HG03342 (cell line): ENCODE results near the gene TMPRSS12.
"Not testable (repeated sequence)": the region's sequence is repeated elsewhere in the genome, so short reads cannot be mapped to it uniquely, and the experiment has no call there.

Experiments
- ATAC-seq: cut with Tn5 transposase; IDR thresholded peaks from one replicate; pipeline ENCODE4 v1.9.1; 2021; ENCODE audit warnings: mild to moderate bottlenecking, moderate library complexity; ENCODE audit not compliant: unreplicated experiment

Gene TMPRSS12

DNA sequence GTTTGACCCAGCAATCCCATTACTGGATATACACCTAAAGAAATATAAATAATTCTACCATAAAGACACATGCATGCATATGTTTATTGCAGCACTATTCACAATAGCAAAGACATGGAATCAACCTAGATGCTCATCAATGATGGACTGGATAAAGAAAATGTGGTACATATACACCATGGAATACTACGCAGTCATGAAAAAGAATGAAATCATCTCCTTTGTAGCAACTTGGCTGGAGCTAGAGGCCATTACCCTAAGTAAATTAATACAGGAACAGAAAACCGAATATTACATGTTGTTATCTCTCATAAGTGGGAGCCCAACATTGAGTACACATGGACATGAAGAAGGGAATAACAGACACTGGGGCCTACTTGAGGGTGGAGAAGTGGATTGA is 13.0 kb downstream of the TMPRSS12 start:
- not testable (repeated sequence) for ATAC-seq

DNA sequence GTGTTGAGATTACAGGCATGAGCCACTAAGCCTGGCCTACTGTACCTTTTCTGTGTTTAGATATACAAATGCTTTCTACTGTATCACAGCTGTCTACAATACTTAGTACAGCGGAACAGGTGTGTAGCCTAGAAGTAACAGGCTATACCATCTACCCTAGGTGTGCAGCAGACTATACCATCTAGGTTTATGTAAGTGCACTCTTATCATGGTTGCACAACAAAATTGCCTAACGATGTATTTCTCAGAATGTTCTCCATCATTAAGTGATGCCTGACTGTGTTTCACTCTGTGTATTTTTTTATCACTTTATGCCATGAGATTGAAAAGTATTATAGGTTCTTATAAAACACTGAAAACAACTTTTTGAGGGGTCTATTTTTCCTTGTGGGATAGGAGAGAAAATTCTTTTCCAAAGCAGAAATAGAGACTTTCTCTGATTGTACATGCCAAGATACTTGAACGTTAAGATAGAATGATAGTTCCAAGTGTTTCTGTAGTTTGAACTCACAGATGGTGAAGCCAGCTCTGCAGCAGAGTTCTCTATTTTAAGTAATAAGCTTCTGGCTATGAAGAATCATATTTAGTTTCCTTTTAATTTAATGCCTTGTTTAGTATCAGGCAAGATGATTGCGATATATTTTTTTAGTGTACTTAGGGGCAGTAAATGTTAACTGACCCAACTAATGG is 17.0 kb downstream of the TMPRSS12 start:
- no peak for ATAC-seq

DNA sequence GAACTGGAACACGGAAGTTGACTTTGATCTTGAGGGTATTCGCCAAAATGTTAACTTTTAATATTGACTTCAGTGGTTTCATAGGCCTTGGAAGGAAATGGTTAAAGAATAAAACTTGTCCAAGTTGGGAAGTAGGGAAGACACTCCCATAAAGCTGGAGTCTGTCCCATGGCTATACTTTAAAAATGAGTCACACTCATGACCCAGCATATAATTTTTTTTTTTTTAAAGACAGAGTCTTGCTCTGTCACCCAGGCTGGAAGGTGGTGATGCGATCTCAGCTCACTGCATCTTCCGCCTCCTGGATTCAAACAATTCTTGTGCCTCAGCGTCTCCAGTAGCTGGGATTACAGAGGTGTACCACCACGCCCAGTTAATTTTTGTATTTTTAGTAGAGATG is 19.6 kb downstream of the TMPRSS12 start:
- no peak for ATAC-seq

DNA sequence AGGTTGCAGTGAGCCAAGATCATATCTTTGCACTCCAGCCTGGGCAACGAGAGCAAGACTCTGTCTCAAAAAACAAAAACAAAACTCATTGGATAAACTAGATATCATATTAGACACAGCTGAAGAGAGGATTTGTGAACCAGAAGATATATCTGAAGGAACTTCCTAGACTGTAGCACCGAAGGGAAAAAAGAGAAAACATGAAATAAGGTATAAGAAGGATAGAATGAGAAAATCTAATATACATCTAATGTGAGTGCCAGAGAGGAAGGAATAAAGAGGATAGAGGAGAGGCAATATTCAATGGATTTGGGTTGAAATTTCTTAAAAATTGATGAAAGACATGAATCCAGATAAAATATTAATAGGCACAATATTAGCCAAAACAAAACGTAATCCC is 22.5 kb downstream of the TMPRSS12 start:
- ATAC-seq = no peak

DNA sequence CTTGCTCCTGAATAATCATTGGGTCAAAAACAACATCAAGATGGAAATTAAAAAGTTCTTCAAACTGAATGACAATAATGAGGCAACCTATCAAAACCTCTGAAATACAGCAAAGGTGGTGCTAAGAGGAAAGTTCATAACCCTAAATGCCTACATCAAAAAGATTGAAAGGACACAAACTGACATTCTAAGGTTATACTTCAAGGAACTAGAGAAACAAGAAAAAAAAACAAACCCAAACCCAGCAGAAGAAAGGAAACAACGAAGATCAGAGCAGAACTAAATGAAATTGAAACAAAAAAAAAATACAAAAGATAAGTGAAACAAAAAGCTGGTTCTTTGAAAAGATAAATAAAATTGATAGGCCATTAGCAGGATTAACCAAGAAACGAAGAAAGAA is 26.2 kb downstream of the TMPRSS12 start:
- ATAC-seq = not testable (repeated sequence)

DNA sequence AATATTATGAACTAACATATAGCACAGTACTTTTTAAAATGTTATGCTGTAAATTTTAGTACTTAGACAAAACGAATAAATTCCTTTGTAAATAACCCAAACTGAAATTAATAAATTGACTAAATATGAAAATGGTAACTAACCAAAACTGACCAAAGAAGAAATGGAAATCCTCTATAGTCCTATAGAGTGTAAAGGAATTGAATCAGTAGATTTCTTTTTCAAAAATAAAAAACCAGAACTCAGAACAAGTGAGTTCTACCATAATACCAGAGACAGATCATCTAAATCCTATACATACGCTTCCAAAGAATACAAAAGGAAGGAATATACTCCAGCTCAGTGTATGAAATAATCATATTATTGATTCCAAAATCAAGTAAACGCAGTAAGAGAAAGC is 39.8 kb downstream of the TMPRSS12 start:
- no peak for ATAC-seq

DNA sequence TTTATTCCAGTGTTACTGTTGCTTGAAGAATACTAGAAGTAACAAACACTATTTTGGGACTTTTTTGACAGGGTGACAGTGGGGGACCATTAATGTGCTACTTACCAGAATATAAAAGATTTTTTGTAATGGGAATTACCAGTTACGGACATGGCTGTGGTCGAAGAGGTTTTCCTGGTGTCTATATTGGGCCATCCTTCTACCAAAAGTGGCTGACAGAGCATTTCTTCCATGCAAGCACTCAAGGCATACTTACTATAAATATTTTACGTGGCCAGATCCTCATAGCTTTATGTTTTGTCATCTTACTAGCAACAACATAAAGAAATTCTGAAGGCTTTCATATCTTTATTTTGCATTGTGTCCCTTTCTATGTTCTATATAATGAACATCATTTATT is 44.5 kb downstream of the TMPRSS12 start:
- ATAC-seq = no peak

DNA sequence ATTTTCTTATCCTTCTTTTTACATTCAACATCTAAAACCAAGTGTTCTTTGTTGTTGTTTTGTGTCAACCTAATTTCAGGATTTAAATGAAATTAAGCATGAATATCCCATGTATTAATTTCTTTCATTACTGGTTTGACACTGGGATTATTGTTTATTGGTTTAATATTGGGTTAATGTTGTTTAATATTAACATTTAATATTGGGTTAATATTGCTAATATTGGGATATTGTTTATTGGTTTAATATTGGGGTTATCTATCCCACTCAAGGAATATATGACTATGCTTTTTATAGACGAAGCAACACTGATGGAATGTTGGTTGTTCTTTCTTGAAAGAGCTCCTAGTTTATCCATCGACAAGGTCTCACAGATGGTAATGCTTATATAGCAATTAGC is 45.9 kb downstream of the TMPRSS12 start:
- ATAC-seq = no peak

DNA sequence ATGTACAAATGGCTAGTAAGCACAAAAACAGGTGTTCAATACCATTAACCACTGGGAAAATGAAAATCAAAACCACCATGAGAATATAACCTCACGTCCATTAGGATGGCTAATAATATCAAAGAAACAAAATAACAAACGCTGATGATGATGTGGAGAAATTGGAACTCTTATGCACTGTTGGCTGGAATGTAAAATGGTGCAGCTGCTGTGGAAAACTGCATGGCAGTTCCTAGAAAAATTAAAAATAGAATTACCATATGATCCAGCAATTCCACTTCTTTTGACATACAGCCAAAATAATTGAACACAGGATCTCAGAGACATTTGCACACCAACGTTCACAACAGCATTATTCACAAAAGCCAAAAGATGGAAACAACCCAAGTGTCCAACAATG is 51.5 kb downstream of the TMPRSS12 start:
- no peak for ATAC-seq

DNA sequence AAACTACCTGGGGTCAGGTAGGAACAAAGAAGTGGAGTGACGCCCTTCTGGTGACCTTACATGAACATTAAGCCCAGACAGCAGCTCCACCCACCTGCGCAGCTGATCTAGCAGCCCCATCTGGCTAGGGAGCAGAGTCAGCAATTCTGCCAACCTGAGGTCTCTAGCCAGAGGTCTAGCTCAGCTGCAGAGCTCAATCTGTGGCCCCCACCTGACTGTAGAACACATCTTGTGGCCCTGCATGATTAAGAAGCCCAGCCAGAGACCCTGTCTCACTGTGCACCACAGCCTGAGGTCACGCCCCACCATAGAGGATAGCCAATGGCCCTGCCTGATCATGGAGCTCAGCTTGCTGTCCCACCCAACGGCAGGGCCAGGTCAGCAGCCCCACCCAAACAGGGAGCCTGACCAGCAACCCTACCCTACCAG is 59.0 kb downstream of the TMPRSS12 start:
- no peak for ATAC-seq

DNA sequence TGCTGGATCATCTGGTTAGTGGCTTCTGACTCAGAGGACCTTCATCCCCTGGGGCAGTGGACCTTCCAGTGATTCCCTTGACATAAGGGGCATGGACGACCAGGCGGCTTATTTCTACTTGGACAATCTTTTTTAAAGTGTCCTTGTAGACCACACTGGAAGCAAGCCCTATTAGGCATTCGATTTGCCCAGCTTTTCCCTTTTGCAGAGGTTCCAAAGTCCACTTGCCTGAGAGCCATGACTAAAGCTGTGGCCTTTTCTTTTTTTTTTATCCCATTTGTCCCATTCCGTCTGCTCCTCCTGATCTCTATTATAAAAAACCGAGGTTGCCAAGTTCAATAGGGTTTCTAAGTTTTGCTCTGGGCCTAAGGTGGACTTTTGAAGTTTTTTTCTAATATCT is 65.8 kb downstream of the TMPRSS12 start:
- not testable (repeated sequence) for ATAC-seq

DNA sequence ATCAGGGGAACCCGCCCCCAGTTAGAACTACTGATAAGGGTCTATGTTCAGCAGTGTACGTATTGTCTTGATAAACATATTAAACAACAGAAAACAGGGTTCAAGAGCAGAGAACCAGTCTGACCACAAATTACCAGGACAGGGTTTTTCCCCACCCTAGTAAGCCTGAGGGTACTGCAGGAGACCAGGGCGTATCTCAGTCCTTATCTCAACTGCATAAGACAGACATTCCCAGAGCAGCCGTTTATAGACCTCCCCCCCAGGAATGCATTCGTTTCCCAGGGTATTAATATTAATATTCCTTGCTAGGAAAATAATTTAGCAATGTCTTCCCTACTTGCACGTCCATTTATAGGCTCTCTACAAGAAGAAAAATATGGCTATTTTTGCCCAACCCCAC is 69.6 kb downstream of the TMPRSS12 start:
- not testable (repeated sequence) for ATAC-seq

DNA sequence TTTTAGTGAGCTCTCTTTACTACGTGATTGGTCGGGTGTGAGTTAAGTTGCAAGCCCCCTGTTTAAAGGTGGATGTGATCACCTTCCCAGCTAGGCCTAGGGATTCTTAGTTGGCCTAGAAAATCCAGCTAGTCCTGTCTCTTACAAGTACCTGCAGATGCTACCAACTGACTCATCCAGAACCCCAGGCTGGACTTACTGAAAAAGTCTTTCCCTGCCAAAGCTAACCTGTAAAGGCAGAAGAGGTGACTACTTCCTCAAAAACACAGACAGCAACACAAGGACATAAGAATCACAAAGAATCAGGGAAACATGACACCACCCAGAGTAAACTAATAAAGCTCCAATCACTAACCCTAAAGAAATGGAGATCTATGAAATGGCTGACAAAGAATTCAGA is 70.5 kb downstream of the TMPRSS12 start:
- no peak for ATAC-seq

DNA sequence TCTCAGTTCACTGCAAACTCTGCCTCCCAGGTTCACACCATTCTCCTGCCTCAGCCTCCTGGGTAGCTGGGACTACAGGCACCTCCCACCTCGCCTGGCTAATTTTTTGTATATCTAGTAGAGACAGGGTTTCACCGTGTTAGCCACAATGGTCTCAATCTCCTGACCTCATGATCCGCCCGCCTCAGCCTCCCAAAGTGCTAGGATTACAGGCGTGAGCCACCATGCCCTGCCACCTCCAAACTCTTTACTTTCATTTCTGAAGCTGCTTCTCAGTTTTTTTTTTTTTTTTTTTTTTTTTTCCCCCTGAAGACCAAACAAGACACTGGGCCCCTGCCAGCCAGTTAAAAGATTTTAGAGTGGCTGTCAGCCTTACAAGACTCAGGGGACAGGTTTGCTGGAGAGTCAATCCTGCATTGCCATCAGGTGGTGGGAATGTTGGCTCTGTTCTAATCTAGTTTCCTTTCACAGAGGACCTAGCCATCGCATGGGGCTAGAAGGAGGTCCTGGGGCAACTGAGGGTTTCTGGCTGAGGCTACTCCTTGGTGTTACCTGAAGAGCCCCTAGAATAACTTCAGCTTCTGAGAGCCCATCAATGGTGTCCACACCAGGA is 72.3 kb downstream of the TMPRSS12 start:
- ATAC-seq = no peak

DNA sequence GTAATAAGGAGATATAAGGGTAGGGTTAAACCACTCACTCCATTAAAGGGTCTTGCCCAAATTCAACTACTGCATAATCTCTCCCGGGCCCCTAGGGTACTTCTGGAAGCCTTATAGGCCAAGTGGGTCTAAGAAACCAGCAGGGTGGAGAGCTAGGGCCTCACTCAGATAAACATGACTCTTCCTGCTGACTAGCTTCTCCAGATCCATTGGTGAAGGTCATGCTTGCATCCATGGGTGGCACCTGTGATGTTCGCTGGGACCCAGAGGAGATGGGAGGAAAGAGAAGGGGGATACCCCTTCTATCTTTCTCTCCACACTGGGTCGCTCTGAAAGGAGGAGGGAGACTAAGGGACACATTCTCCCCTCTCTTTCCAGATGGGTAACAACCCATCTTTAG is 73.6 kb downstream of the TMPRSS12 start:
- ATAC-seq = no peak

DNA sequence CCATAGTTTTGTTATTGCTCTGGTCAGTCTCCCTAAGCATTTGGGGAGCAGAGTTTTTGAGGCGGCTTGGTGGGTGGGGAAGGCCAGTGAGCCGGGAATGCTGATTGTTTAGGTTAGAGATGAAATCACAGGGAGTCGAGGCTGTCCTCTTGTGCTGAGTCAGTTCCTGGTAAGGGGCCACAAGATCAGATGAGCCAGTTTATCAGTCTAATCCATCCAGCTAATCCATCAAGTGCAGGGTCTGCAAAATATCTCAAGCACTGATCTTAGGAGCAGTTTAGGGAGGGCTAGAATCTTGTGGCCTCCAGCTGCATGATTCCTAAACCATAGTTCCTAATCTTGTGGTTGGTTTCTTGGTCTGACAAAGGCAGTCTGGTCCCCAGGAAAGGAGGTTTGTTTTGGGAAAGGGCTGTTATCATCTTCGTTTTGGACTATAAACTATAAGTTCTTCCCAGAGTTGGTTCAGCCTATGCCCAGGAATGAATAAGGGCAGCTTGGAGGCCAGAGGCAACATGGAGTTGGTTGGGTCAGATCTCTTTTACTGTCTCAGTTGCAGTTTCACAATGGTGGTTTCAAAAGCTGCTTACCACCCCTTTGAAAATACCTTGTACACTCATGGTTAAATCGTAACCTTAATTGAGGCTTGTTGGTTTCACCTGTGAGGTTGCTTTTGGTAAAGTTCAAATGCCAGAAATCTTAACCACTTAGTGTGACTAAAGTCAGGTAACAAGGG is 76.0 kb downstream of the TMPRSS12 start:
- no peak for ATAC-seq

DNA sequence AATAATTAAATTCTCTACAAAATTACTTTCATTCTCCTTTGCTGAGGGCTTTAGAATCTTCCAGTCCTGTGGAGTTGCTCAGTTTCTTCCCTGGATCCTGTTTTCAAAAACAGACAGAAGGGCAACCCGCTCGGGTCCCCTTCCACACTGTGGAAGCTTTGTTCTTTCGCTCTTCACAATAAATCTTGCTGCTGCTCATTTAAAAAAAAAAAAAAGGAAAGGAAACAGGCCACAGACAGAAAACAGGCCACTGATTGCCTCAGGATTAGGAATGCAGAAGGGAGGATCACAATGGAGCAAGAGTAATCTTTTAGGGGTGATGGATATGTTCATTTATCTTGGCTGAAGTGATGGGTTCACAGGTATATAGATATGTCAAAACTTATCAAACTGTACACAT is 80.1 kb downstream of the TMPRSS12 start:
- ATAC-seq = no peak

DNA sequence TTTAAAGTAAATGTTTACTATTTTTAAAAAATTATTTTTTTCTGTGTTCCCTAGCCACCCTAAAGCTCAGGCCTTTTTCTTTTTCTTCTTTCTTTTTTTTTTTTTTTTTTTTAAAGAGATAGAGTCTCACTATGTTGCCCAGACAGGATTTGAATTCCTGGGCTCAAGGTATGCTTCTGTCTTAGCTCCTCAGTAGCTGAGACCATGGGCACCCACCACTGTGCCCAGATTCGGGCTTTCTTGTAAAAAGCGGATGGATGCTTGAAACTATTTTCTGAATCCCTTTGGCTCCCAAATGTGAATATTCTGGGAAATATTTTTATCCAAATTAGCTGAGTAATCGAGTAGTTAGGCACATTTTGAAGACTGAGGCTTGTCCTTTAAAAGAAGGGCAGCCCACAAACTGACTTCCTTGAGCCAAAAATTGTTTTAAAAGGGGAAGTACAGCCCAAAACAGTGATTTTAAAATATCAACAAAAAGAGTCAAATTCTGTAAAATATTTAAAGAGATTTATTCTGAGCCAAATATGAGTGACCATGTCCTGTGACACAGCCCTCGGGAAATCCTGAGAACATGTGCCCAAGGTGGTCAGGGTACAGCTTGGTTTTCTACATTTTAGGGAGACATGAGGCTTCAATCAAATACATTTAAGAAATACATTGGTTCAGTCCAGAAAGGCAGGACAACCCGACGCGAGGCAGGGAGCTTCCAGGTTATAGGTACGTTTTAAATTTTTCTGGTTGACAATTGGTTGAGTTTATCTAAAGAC is 80.8 kb downstream of the TMPRSS12 start:
- ATAC-seq = no peak

DNA sequence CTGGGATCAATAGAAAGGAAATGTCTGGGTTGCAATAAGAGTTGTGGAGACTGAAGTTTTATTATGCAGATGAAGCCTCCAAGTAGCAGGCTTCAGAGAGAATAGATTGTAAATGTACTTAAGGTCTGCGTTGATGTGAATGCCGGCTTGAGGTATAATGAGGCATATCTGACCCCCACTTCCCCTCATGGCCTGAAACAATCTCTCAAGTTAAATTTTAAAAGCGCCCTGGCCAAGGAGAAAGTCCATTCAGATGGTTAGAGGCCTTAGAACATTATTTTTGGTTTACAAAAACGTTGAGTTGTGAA is 81.4 kb downstream of the TMPRSS12 start:
- ATAC-seq = no peak

DNA sequence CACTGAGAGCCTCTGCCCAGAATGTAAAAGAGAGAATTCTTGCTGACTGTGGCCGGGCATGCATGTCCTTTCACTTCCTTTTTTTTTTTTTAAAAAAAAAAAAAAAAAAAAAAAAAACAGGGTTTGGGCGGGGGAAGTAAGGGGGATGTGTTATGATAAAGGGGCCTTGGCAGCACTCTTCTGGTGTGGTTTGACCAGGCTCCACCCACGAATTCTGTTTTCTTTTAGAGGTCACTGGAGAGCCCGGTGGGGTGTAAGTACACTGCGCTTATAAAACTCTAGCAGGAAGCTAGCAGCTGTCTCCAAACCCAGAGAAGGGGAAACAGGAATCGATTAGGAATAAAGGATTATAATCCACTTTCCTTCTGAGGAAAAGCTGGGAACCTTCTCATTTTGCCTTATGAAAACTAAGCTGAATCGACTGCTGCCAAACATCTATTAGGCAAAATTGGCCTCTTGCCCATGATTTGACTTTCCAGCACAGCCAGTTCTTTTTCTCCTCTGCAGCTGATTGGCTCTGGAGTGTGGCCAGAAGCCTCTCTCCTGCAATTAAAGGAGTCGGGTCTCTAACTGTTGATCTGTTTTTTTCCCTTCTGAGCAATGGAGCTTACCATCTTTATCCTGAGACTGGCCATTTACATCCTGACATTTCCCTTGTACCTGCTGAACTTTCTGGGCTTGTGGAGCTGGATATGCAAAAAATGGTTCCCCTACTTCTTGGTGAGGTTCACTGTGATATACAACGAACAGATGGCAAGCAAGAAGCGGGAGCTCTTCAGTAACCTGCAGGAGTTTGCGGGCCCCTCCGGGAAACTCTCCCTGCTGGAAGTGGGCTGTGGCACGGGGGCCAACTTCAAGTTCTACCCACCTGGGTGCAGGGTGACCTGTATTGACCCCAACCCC is 82.0 kb downstream of the TMPRSS12 start:
- peak; percentile 87 for ATAC-seq

DNA sequence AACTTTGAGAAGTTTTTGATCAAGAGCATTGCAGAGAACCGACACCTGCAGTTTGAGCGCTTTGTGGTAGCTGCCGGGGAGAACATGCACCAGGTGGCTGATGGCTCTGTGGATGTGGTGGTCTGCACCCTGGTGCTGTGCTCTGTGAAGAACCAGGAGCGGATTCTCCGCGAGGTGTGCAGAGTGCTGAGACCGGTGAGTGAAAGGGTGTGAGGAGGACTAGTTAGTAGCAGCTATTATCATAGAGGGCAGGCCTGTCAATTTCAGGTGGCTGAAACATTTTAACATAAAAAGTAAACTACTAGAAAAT is 82.6 kb downstream of the TMPRSS12 start:
- no peak for ATAC-seq
